Bone marrow (tissue), 2 donors: ENCODE measurements around the gene CBL.
A peak's percentile ranks its signal among the peaks of the same experiment; 100 is the strongest.
"Not testable (repeated sequence)": the region's sequence is repeated elsewhere in the genome, so short reads cannot be mapped to it uniquely, and the experiment has no call there.

Experiments used
- DNase-seq, 2 donors: peaks; one replicate each; lab custom pipeline; 2025; lab: John Stamatoyannopoulos, UW

Gene CBL

GRCh38 chr11:119205574-119206510 lies at the start of gene CBL:
Gene CBL, plus strand, starts transcription at chr11:119206339. Its CDS starts 79 bp downstream, at chr11:119206418.
- peak; percentile 72 to 92 for DNase-seq

GRCh38 chr11:119156496-119156895 lies 49.6 kb upstream of the CBL start:
- no peak for DNase-seq

- no peak for DNase-seq
Observed at GRCh38 chr11:119157063-119157462, 49.1 kb upstream of the CBL start.

DNA sequence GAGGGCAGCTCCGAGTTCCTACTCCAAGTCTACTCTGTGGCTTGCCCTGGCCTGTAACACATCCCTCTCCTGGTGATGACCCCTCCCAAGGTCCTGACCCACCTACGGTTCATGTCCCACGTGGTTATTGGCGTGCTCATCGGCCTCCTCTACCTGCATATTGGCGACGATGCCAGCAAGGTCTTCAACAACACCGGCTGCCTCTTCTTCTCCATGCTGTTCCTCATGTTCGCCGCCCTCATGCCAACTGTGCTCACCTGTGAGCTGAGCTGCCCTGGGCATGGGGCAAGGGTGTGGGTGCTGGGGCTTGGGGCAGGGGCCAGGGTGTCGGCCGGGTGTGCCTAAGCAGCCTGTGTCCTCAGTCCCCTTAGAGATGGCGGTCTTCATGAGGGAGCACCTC lies 47.7 kb upstream of the CBL start:
- no peak for DNase-seq

- DNase-seq = no peak
Observed at GRCh38 chr11:119160151-119160550, 46.0 kb upstream of the CBL start.

DNA sequence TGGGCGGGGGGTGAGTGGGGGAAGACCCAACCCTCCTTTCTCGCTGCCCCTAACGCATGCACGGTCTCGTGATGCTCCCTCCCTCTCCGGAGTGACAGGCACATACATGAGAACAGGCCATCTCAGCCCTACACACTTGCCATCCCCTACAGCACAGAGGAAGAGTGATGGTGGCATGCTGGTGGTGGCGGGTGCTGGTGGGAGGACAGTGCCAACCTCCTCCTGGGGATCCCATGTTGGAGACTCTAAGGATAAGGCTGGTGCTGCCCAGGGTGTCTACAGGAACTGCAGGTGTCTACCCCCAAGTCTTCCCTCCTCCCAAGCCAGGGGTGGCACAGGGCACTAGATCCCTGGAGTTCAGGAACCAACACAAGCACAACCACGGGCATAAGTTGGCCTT lies 44.3 kb upstream of the CBL start:
- no peak for DNase-seq

DNA sequence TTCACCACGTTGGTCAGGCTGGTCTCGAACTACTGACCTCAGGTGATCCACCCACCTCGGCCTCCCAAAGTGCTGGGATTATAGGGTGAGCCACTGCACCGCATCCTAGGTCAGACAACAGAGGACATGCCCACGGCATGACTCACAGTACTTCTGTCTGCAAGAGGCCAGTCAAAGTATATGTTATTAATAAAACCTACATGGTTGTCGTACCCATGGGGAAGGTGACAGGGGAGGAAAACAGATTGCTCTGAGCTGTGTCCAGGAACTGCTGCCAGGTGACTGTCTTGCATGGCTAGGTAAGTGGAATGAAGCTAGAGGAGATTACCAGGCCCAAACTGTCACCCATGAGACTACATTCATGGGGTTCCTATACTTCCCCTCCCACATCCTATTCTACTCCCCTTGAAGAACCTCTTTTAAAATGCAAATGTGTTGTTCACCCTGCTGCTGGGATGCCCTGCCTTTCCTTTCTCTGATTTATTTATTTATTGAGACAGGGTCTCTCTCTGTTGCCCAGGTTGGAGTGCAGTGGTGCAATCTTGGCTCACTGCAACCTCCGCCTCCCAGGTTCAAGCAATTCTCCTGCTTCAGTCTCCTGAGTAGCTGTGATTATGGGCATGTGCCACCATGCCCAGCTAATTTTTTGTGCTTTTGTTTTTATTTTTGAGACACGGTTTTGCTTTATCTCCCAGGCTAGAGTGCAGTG lies 39.6 kb upstream of the CBL start:
- DNase-seq = no peak

GRCh38 chr11:119167077-119167458 lies 39.1 kb upstream of the CBL start:
- not testable (repeated sequence) for DNase-seq

- DNase-seq = no peak
Observed at GRCh38 chr11:119167933-119168332, 38.2 kb upstream of the CBL start.

- DNase-seq = peak; percentile 67 to 88
Observed at GRCh38 chr11:119168471-119169281, 37.5 kb upstream of the CBL start, which contains the start of gene NLRX1. Gene NLRX1, plus strand, starts transcription at chr11:119168725. Its CDS starts 2,679 bp downstream, at chr11:119171404.

GRCh38 chr11:119169282-119169719 lies 36.8 kb upstream of the CBL start:
- DNase-seq = peak in 1 of 2 donors; percentile 19

- peak in 1 of 2 donors; percentile 20 for DNase-seq
Observed at GRCh38 chr11:119172513-119172912, 33.6 kb upstream of the CBL start.

DNA sequence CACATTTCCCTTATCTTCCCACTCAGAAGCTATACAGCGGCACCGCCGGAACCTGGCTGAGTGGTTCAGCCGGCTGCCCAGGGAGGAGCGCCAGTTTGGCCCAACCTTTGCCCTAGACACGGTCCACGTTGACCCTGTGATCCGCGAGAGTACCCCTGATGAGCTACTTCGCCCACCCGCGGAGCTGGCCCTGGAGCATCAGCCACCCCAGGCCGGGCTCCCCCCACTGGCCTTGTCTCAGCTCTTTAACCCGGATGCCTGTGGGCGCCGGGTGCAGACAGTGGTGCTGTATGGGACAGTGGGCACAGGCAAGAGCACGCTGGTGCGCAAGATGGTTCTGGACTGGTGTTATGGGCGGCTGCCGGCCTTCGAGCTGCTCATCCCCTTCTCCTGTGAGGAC lies 32.7 kb upstream of the CBL start:
- DNase-seq = no peak

DNA sequence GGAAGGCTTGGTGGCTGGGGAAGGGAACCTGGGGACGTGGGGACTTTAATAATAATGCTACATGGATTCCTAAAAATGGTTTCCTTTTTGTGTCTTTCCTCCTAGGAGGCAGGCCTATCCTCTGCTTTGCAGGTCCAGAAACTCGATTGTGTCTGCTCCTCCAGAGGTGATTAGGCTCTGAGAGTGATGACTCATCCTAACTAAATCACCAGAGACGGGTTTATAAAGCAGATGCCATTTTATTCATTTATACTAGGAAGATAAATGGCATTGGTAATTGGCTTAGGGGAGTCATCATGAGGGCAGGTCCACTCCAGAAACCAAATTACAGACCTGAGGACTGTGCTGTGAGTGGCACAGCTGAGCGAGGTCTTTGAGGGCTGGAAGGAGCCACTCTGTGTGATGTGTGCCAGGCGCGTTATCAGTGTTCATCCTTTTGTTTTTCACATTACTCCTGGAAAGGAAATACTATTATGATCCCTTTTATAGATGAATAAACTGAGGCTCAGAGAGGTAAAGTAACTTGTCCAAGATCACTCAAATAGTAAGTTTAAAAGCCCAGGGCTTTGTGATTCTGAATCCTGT lies 30.6 kb upstream of the CBL start:
- DNase-seq = no peak

GRCh38 chr11:119178166-119178680 lies 27.9 kb upstream of the CBL start:
- DNase-seq = peak in 1 of 2 donors; percentile 8

DNA sequence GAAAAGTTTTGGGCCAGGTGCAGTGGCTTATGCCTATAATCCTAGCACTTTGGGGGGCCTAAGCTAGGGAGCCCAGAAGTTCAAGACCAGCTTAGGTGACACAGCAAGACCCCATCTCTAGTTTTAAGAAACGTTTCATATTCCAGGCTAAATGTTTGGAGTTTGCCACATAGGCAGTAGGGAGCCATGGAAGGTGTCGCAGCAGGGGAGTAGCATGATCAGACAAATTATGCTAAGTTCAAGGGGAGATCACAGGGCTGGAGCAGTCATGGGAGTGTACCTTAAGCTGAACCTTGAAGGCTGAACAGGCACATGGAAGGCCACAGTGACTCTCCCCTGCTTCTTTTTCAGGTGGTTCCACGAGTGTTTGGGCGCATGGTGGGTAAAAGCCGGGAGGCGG lies 26.8 kb upstream of the CBL start:
- DNase-seq = no peak

DNA sequence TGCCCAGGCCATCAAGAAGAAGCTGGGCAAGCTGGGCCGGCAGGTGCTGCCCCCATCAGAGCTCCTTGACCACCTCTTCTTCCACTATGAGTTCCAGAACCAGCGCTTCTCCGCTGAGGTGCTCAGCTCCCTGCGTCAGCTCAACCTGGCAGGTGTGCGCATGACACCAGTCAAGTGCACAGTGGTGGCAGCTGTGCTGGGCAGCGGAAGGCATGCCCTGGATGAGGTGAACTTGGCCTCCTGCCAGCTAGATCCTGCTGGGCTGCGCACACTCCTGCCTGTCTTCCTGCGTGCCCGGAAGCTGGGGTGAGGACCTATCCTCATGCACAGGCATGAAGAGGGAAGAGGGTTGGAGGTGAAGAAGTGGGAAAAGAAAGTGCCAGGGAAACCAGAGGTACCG lies 26.2 kb upstream of the CBL start:
- DNase-seq = no peak

GRCh38 chr11:119180729-119181676 lies 25.1 kb upstream of the CBL start:
- no peak for DNase-seq

DNA sequence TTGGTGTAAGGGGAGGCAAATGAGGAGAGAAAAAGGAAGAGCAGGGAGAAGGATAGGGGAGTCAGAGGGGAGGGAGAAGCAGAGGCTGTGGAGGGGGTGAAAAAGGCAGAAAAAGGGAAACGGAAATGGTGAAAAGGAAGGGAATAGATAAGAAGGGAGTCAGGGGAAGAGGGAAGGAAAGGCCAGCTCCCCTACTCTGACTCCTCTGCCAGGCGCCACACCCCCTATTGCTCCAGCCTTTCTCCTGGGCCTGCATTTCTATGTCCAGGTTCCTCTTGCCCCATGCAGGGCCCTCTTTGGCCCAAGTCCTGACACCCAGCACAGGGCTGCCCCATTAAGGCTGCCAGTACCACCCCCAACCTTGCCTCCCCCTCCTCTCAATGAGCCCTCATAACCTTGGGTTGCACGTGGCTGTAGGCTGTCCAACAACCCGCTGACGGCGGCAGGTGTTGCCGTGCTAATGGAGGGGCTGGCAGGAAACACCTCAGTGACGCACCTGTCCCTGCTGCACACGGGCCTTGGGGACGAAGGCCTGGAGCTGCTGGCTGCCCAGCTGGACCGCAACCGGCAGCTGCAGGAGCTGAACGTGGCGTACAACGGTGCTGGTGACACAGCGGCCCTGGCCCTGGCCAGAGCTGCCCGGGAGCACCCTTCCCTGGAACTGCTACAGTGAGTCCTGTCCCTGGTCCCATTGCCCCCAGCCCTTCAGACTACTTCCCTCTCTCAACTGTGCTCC lies 24.3 kb upstream of the CBL start:
- DNase-seq = no peak

GRCh38 chr11:119184399-119184798 lies 21.7 kb upstream of the CBL start:
- not testable (repeated sequence) for DNase-seq
